Measurements from ENCODE around the gene LONRF3.

LONRF3 gene

DNA sequence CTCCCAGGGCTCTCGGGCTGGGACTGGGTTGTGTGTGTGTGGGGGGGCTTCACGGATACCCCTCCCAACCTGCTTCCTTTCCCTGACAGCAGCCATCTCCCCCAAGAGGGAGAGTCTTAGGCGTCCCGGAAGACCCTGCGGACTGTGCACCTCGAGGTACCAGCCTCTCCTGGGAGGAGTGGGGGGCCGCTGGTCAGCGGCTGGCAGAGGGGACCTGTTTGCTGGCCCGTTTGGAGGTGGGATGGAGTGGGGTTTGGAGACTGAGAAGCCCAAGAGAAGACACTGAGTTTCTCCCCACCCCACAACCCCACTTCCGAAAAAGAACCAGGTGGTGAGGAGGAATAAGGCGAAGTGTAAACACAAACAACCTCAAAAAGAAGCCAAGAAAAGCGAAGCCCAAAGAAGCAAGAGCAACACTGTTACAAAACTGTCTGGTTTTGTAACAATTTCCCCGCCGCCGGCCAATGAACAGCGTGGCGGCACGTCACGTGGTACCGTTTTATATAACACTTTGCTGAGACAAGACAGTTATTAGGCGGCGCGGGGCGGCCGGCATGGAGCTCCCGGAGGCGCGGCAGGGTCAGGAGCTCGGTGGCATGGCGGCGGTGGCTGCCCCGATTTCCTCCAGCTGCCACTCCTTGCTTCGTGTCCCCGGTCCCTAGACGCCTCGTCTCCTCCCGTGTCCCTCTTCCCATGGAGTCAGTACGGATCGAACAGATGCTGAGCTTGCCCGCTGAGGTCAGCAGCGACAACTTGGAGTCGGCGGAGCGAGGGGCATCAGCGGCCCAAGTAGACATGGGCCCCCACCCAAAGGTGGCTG, at the start of gene LONRF3:
Gene LONRF3, plus strand, starts transcription at position 531 of the 820 bp plus-strand sequence. Its CDS starts 163 bp downstream, at position 694.
- peak; percentile 48 for DNase-seq

DNA sequence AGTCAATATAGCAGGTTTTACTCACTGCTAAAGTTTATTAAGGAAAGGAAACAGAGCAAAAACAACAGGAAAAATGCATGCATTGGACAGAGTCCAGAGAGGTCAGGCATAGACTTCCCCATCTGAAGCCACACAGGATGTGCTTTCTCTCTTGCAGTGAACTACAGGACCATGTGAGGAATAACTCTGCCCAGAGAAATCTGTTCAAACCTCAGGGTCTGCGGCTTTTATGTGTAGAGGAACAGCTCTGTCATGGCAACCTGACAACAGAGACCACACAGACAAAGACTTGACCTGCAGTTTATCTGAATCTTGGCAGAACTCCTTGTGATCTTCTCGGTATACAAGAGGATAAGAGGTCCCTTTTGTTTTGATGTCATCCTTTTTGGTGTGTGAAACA, 46.3 kb upstream of the LONRF3 start:
- DNase-seq, result no peak

DNA sequence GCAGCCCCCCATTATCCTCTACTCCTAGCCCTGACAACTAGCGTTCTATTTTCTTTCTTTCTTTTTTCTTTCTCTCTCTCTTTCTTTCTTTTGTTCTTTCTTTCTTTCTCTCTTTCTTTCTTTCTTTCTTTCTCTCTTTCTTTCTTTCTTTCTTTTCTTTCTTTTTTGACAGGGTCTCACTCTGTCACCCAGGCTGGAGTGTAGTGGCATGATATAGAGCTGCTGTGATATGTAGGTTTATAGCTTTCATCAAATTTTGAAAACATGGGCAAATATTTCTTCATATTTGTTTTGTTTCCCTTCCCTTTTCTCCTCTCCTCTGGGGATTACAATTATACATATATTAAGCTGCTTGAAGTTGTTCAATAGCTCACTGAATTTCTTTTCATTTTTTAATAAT, 39.1 kb upstream of the LONRF3 start:
- no peak for DNase-seq

DNA sequence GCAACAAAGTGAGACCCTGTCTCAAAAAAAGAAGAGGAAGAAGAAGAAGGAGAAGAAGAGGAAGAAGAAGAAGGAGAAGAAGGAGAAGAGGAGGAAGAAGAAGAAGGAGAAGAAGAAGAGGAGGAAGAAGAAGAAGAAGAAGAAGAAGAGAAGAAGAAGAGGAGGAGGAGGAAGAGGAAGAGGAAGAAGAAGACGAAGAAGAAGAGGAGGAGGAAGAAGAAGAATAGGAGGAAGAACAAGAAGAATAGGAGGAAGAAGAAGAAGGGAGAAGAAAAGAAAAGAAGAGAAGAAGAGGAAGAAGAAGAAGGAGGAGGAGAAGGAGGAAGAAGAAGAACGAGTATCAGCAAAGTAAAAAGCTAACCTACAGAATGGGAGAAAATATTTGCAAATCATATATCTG, 33.3 kb upstream of the LONRF3 start:
- DNase-seq, result no peak

DNA sequence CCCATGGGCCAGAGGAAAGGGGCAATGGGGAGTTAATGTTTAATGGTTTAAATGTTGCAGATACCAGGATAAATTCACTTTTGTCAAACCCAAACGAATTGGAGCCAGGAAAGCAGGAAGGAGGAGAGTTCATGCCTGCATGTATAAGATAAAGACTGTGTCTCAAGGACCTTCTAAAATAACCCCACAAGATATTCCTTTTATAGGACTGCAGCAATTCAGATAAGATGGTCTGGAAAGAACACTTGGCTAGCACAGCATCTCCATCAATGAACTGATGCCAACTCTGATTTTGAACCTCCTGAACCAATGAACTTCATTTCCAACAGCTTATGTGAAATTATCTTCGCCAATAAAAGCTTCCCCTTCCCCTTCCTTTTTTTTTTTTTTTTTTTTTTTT, 31.3 kb upstream of the LONRF3 start:
- DNase-seq, result no peak

DNA sequence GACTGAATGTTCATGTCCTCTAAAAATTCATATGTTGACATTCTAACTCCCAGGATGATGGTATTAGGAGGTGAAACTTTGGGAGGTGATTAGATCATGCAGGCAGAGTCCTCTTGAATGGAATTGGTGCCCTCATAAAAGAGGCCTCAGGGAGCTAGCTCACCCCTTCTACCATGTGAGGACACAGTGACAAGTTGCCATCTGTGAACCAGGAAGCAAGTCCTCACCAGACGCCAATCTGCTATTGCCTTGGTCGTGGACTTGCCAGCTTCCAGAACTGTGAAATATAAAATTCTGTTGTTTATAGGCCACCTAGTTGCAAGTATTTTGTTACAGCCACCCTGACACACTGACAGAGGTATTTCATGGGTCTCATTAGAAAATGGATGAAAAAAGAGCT, 28.5 kb upstream of the LONRF3 start:
- DNase-seq, result no peak

DNA sequence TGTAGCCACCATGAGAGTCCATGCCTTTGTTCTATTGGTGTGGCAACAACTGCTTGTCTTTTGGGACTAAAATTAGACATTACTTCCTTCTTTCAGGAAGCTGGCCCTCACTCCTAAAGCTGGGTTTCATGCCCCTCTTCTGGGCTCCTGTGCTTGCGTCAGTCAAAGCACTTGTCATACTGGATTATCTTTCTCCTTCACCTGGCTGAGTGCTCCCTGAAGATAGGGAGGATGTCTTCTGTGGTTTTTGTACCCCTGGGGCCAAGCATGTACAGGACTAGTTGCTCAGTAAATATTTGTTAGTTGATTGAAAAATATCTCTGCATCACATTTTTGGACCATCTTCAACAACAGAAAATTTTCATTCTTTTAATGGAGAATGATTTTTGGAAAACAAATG, 26.1 kb upstream of the LONRF3 start:
- no peak for DNase-seq

DNA sequence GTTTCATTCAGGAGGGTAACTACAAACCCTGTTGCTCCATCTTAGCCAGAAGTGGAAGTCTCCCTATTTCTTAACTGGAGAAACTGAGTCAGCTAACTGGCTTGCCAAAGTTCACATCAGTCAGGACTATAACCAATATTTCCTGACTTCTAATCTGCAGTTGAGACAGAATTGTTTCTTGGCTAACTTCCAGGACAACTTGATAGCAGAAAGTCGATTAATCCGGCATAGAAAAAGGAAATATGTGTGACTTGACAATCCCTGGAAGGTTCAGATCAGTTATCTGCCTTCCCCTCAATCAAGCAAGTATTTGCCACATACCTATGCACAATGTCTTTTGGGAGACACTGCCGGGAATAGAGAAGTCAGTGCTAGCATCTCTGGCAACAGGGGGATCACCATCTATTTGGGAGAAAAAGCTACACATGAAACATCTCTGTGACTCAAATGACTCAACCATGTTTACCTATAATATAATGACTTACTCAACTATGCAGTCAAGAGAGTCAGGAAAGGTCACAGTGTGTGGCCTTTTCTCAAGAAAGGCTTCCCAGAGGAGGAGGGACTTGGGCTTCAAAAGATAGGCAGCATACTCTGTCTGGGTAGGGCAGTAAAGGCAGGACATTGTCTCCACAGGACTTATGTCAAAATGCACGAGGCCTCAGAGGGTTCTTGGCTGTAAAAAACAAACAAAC, 12.4 kb upstream of the LONRF3 start:
- DNase-seq, result no peak

DNA sequence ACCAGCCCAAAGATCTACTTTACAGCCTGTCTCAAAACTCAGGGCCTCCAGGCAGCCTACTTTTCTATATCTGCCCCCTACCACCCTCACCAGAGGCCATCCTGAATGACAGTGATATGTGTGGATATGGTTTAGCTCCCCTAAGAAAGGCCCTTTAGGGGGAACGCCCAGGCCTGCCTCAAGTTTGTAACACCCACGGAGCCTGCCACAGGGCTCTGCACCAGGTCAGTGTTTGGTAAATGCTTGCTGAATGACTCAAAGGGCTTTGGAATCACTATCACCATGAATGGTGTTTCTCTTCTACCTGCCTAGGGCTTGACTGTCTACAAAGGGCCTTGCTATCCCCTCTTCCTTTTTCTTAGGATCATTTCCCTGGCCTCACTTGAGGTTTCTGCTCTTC, 11.3 kb upstream of the LONRF3 start:
- DNase-seq, result no peak

DNA sequence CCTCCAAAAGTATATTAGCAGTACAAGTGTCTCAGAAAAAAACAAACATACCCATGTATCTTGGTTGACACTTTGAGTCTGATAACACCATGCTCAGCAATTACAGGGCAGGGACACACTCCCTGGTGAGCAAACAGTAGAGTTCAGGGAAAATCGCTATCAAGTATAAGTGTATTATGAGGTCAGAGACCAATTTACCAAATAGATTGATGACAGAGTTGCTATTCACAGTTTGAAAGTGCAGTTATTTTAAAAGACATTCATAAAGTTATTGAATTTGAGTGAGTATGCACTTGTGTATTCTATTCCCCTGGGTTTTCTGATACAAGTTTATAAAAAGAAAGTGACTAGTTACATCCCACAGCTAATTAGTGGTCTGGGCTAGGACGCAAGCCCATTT, 10.2 kb upstream of the LONRF3 start:
- no peak for DNase-seq

DNA sequence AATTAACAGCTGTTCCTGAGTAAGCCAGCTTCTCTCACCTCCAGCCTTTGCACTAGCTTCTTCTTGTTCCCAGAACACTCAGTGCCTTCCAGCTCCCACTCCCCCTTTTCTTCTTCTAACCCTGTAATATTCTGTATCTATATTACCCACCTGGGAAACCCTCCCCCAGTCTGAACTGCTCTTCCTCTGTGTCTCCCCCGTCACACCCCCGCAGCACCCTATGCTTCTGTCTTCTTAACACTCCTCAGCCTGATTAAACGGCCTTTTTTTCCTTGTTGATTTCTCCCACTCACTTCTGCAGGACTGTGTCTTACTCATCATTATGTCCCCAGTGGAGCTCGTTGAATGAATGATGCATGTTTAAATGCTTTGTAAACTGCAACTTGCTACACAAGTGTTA, 9.0 kb upstream of the LONRF3 start:
- no peak for DNase-seq

DNA sequence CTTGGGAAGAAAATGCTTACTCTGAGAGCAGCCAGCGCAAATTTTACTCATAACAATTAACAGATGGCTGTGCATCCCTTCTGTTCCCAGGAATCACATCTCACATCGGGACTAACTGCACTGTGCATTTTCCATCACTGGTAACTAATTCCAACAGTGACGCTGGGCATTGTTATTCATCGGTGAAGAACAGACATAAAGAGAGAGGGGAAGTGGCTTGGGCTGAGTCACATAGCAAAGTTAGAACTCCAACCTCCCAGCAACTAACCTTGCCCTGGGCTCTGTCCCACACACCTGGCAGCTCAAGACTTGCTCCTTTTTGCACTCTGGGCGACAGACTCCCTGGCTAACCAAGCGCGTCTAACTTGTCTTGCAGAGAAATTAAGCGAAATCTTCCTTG, 6.4 kb upstream of the LONRF3 start:
- DNase-seq, result no peak

DNA sequence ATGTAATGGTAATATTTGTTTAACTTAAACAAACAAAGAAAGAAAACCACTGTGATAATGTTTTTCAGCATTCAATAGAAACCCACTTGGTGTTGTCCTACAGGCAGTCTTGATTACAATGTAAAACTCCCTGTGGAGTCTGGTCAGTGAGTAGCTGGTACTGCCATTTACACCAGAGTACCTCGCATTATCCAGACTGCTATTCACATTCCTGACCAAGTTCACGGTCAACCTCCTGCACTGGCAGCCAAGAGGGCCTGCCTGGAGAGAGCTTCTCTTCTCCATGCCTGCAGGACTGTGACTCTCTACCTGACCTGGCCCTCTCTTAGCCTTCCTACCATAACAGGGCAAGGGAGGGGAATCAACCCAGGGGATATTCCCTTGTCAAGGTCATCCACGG, 2.9 kb upstream of the LONRF3 start:
- DNase-seq, result no peak

DNA sequence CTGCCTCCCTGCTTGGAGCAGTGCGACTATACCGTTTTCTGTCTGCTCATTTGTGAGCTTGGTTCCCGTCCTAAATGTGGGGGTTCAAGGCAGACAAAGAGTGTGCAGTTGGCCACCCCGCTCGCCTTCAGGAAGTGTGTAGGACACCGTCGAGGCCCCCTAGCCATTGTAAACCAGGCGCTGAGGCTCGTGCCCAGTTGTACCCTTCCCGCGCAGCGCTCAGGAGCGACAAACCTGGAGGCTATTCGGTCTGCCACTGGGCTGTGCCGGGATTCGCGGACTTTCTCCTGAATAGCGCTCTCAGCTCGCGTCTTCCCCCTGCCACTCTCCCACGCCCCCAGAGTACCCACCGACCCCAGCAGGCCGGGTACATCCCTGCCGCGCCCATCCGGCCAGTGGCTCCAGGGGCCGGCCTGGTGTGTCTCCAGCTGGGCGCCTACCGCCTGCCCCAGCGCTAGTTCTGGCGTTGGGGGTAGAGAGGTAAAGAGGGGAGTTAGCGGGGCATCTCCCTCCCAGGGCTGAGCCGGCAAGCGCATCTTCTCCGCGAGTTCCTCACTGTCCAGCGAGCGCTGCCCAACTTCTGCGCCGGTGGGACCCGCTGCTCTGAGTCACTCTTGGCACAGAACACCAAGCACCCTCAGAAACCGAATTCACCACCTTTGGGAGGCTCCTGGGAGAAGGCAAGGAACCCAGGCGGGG, 880 bp upstream of the LONRF3 start:
- DNase-seq, result no peak

DNA sequence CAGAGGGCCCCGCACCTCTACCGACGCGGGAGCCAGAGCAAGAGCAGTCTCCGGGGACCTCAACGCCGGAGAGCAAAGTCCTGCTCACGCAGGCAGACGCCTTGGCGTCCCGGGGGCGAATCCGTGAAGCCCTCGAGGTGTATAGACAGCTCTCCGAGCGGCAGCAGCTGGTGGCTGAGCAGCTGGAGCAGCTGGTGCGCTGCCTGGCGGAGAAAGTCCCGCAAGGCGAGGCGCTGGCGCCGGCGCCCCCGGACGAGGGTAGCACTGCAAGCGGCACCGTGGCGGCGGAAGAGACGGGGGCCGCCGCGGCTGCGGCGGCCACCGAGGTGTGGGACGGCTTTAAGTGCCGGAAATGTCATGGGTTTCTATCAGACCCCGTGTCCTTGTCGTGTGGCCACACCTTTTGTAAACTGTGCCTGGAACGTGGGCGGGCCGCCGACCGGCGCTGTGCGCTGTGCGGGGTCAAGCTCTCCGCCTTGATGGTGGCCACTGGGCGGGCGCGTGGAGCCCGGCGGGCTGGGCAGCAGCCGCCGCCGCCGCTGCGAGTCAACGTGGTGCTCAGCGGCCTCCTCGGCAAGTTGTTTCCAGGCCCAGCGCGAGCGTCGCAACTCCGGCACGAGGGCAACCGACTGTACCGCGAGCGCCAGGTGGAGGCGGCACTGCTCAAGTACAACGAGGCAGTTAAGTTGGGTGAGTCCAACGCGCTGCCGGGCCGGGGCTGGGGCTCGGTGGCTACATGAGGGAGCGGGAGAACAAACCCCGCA, 672 bp downstream of the LONRF3 start:
- peak; percentile 10 for DNase-seq

DNA sequence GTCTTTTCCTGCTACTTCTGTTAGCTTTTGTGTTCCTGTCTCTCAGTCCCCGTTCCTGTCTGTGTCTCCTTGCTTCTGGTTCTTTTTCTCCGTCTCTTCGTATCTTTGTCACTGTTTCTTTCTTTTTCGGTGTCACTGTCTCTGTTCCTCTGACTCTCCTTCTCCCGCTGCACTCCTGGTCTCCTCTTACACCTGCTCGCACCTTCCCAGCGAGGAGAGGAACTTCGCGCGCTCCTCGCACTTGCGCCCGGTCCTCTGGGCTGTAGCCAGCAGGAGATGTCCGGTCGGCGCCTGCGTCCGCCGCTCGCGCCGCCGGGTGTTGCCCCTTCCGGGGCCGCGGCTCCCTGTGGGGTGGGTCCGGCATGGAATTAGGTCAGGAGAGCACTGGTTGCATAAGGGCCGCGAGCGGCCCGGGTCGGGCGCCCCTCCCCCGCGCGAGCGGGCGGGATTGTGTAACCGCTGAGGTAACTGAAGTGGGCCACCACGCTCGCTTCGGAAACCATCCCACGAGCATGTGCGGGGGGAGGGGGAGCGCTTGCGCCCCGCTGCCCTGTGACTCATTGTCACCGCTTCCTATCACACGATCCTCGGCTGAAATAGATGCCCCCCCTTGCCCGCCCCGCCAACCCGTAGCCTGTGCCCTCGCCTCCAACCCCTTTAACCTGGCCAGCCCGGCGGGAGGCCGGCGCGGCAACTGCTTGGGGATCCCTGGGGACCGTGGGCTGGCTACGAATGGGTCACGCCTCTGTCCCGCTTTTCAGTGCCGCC, 1.6 kb downstream of the LONRF3 start:
- peak; percentile 71 for DNase-seq

DNA sequence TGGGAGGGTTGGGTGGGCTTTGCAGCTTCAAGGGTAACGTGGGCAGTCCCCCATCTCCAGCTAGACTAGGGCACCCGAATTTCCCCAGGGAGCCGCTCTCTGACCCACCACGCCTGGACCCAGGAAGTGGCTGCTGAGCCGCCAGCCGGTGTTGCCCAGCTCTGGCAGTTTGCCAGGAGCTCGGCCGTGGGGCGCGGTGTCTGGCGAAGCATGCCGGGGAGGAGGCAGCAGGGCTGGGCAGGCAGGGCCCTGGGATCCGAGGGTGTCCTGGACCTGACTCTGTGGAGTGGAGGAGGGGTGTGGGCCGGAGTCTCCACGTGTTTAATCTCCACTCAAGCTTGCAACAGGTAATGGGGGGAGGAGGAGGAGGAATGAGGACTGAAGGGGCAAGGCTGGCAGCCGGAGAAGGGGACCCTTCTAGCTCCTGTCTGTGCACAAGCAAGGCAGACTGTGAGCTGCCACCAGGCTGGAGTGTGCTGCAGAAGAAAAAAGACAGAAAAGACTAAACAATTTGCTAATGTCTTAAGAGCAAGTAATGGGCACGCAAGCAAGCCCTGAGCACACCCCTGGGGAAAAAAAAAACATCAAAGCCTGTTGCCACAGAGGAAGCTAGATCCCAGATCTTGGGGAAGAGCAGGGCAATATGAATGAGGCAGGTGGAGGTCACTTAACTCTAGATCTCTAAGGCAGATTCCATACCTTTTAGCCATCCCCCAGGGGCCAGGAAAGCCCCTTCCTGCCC, 2.4 kb downstream of the LONRF3 start:
- peak; percentile 14 for DNase-seq

DNA sequence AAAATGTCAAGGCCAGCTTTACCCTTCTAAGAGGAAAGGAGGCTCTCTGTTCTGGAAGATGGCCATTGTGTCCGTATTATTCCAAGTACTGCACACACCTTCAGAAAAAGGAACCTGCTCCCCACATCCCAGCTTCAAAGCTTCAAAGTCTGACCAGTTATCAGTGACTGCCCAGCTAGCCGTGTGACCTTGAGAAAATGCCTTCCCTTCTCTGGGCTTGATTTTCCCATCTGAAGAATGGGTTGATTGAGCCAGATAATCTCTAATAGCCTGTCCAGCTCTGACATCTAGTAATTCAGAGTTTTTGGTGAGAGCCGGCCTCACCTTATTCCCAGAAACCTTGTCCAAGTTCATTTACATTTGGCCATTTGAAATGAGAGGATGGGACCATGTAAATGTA, 3.0 kb downstream of the LONRF3 start:
- no peak for DNase-seq

DNA sequence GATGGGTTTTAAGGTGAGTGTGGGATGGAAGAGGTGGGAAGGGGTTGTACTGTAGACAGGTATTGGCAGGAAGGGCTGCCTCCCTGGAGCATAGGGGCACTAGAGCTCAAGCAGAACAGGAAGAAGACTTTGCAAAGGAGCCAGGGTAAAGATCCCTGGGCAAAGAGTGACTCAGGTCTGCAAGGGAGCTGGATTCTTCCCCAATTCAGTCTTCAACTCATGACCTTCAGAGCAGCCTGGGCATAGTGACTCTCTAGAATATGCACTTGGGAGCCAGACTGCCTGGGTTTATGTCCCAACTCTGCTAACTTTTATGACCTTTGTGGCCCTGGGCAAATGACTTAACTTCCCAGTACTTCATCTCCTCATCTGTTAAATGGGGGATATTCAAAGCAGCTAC, 4.0 kb downstream of the LONRF3 start:
- DNase-seq, result no peak

DNA sequence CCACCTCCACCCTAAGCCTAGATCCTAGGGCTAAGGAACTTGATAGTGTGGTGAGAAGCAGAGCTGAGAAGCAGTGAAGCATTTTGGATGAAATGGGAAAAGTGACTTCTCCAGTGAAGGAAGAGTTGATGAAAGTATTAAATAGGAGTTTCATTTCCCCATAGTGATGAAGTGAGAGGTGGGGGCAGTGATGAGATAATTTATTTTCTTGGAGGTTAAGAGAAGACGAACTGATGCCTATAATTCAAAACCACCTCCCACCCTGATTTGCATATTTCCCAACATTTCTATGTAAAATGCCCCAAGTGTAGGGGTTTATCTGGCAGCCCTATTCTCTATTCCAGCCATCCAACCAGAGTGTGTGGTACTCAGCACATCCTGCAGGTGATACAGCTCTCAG, 6.3 kb downstream of the LONRF3 start:
- DNase-seq, result no peak

DNA sequence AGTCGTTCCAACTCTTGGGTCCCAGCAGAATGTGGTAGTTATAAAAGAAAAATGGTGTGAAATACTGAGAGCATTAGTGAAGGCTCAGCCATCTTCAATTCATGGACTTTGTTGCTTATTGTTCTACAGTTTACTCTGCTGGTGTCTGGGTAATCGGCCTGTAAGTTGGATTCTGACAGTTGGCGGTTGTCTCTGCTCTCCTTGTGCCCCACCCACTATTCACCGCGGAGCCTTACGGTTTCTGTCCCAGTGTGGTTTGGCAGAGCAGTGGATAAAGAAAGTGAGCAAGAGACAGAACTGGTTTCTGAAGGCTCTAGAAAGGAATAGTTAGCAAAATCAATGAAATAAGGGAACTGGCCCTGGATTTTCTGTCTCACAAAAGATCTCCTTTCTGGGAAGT, 9.1 kb downstream of the LONRF3 start:
- no peak for DNase-seq

DNA sequence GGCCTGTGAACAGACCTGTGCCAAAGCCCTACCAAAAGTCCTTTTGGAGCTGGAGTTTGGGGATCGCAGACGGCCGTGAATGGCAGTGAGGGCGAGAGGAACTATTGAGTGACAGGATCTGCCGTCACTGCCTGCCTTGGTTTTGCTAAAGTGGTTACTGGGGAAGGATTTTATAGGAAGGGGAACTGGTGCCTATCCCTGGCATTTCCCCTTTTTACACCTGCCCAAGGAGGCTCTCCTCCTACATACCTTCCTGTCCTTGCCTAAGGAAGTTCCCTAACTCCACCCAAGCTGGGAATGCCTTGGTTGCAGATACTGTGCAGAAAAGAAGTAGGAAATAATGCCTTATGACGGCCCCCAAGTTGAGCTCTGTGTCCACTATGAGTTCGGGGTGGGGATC, 14.5 kb downstream of the LONRF3 start:
- no peak for DNase-seq

Data from activated T-cell treated with anti-CD3 and anti-CD28 coated beads for 4 hours (primary cell).